AG04450 (cell line): Measurements from ENCODE around the gene TRAF2. TPM values are rescaled to one million over a fixed set of nuclear protein-coding genes. Genes with fewer than 3 reads are reported as not detected.

ENCODE experiments used
- CTCF ChIA-PET: fragments of 300-600, 350-600 bp; formaldehyde crosslinking; extraction: SDS; loops from one replicate; lab custom pipeline; 2022; ENCODE audit warnings: antibody characterized with exemption, inconsistent platforms; lab: Charles Lee
- POLR2A ChIA-PET: fragments of 350-600 bp; formaldehyde crosslinking; extraction: SDS; loops from one replicate; lab custom pipeline; 2021; ENCODE audit warnings: antibody characterized with exemption, inconsistent platforms; lab: Yijun Ruan, JAX
- DNase-seq: peaks from one replicate; pipeline ENCODE4 v3.0.0-alpha.2; 2011; ENCODE audit warnings: low read depth, low spot score
- H3K27ac ChIP-seq: one replicate; pipeline ENCODE4 v1.5.1; 2012; ENCODE audit warnings: low read depth, low read length, control low read depth
- H3K27me3 ChIP-seq: one replicate; pipeline ENCODE4 v1.6.0; 2012; ENCODE audit warnings: low read length; ENCODE audit not compliant: control insufficient read depth, insufficient read depth
- H3K4me3 ChIP-seq: 2 replicates; pipeline ENCODE4 v1.5.1; 2011; ENCODE audit warnings: mild to moderate bottlenecking, low read depth, low read length, control low read depth
- H3K9me3 ChIP-seq: 2 replicates; pipeline ENCODE4 v1.5.1; 2012; ENCODE audit warnings: low read length; ENCODE audit not compliant: control insufficient read depth, insufficient read depth
- CTCF ChIP-seq: IDR thresholded peaks from 2 replicates; pipeline ENCODE4 v1.5.1; 2011; ENCODE audit warnings: low read depth, low read length, control low read depth, inconsistent platforms
- polyA plus RNA-seq: library from polyadenylated mRNA; depleted of rRNA; stranded (reverse); fragments of >200 nt; gene quantifications from 2 replicates; pipeline ENCODE4 v1.2.3, GENCODE V29; 2011

The TRAF2 gene
- polyA plus RNA-seq, 1 experiment: 6.1 TPM

GRCh38 chr9:136939996-136940525 lies 53.7 kb downstream of the TRAF2 start:
- TF ChIP-seq CTCF: no peak
- Histone ChIP-seq H3K27ac (no peak overlapping the region), H3K4me3 (no peak overlapping the region), H3K9me3 (peaks cover 16% of the 10 kb centered on the region; the same call in 1 of the 2 replicates), H3K27me3 (no peaks in the 10 kb centered on the region)
- POLR2A ChIA-PET: no interaction called here
- no peak for DNase-seq
- CTCF ChIA-PET: no interaction called here

GRCh38 chr9:136940526-136941230 lies 54.4 kb downstream of the TRAF2 start:
- Histone ChIP-seq H3K4me3 (no peak overlapping the region), H3K27me3 (no peaks in the 10 kb centered on the region), H3K9me3 (peaks cover 16% of the 10 kb centered on the region; the same call in 1 of the 2 replicates), H3K27ac (no peak overlapping the region)
- CTCF ChIA-PET: no interaction called here
- TF ChIP-seq CTCF: no peak
- POLR2A ChIA-PET: no interaction called here
- no peak for DNase-seq

DNA sequence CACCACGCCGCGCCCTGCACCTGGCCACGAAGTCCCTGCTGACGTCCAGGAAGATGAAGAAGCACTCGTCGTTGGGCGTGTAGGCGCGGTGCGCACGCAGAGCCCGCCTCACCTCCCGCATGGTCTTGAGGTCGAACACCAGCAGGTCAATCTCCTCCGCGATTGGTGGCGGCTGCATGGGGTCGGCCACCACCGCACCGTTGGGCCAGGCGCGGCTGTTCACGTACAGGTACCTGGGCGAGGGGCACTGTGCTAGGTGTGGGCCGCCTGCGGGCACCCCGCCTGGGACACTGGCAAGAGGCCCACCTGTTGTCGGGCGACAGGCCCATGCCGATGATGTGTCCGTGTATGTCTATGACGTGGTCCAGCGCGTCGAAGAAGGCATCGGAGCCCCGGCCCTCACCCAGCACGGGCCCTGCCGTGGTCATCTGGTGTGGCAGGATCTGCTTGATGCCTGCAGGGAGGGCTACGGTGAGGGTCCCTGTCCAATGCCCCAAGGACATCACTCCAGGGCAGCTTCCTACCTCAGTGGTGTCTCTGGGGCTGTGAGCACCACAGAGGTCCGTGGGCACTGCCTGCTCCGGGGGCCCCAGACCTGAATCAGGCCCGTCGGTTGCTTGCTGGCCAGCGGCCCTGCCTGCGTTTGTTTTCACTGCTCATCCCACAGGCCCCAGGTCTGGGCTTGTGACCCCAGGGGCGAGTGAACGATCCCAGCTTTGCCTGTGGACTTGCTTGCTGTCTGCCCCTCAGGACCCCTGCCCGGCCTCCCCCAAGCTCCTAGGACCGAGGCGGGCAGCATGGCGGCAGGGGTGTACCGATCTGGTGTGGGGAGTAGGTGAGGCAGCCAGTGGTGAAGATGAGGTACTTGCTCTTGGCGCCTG lies 55.2 kb downstream of the TRAF2 start:
- no peak for DNase-seq
- Histone ChIP-seq H3K27me3 (no peaks in the 10 kb centered on the region), H3K9me3 (peaks cover 16% of the 10 kb centered on the region; the same call in 1 of the 2 replicates), H3K27ac (no peak overlapping the region), H3K4me3 (no peak overlapping the region)
- ChIA-PET POLR2A (no interaction called here), CTCF (no interaction called here)
- no peak for TF ChIP-seq CTCF

DNA sequence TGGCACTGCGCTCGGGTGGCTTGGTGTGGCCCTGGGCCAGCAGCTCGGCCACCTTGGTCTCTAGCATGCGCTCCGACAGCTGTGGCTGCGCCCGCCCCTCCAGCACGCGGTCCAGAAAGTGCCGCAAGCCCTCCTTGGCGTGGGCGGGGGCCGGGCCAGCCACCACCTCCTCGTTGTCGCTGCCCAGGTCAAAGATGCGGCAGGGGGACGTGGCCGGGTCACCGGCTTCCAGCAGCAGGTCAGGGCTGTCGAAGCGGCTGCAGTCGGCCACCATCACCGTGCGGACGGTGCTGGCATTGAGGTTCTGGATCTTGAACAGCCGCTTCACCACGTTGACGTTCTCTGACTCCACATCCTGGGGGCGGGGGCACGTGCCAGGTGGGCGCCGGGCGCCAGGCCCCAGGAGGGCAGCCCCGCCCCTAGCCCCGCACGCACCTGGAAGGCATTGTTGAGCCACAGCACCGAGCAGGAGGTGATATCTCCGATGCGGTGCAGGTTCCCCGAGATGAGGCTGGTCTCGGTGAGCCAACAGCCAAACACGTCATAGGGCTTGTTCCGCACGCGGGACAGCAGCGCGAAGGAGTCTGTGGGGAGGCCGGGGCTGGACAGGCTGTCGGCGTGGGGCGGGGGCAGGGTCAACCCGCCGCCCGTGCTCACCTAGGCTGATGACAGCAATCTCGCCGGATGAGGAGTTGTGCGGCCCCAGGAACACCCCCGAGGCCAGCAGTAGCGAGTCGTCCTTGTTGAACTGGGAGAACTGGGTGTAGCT lies 56.0 kb downstream of the TRAF2 start:
- H3K9me3 ChIP-seq: peaks cover 16% of the 10 kb centered on the region; the same call in 1 of the 2 replicates
- POLR2A ChIA-PET: no interaction called here
- CTCF ChIA-PET: no interaction called here
- no peak for DNase-seq
- no peak for TF ChIP-seq CTCF
- no peaks in the 10 kb centered on the region for H3K27me3 ChIP-seq
- H3K27ac ChIP-seq: no peak overlapping the region
- H3K4me3 ChIP-seq: peak overlapping the region; percentile 78; the same call in 1 of the 2 replicates
